H4 (cell line): ENCODE data around the gene P2RY1. TPM values are rescaled to one million over a fixed set of nuclear protein-coding genes. Genes with fewer than 3 reads are reported as not detected.

ENCODE experiments used
- DNase-seq: peaks from one replicate; pipeline ENCODE4 v3.0.0-alpha.2; 2015; ENCODE audit warnings: low spot score
- total RNA-seq: library from RNA; depleted of rRNA; stranded (reverse); fragments of >200 nt; shearing (Covaris generic); gene quantifications from 2 replicates; pipeline ENCODE4 v1.2.3, GENCODE V29; 2014; rRNA removed

The P2RY1 gene
- 0.90 and 1.9 TPM in 2 replicates for total RNA-seq

GRCh38 chr3:152834776-152835600 is at the start of gene P2RY1:
P2RY1 (plus strand) TSS chr3:152835131; CDS start chr3:152835783, 652 bp downstream.
- peak; percentile 74 for DNase-seq

DNA sequence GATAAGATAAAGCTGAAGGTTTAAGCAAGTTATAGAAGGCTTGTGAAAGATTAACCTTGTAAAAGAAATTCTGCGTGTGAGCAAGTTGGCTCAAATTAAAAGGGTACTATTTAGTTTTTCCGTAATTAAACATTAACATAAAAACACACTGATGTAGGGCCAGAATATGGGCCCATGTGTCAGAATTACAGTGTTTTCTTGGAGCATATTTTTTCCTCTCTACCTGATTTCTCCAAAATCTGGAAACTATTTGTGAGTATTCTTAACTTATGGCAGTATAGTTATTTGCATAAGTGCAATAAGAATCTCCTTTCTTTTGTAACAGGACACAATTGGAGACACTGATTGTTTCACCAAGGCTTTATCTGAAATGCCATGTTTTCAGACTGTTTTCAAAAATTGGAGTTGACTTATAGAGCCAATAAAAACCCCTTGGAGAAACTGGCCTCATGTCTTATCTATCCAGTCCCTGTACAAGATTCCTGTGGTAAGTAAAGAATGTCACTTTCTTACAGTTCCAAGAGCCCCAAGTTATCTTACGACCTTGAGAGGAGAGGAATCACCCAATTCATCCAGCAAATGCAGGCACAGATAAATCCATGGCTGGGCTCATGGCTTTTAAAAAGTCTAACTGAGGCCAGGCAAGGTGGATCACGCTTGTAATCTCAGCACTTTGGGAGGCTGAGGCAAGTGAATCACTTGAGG is 47.8 kb upstream of the P2RY1 start:
- no peak for DNase-seq

GRCh38 chr3:152790651-152791387 is 44.1 kb upstream of the P2RY1 start:
- no peak for DNase-seq

- no peak for DNase-seq
Measured at GRCh38 chr3:152793969-152794368, 41.0 kb upstream of the P2RY1 start.

DNA sequence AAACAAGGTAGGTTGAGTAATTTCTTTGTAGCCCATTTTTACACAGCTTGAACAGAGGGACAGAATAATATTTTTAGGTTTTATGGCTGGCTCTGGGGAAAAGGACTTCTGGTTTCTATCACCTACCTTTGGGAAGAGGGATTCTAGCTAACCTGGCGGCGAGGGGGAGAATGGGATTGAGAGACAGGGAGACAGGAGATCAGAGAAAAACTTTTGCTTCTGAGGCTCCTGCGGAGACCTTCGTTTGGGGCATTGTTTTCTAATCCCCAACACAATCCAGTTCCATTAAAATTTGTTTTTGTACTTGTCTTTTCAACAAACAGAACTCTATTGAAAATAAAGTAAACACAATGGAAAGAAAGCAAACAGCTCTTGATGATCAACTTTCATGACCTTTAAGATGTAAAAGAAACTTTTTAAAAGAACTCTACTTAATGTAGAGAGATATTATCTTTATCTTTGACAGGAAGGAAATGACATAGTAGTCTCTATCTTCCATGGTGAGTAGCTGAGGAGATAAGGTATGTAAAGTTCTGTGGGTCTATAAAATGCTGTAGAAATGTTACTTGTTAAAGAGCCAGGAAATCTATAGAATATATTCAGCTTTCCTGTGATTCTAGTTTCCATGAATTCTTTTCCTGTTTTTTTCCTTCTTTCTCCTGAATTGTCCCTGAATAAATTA is 37.0 kb upstream of the P2RY1 start:
- no peak for DNase-seq

DNA sequence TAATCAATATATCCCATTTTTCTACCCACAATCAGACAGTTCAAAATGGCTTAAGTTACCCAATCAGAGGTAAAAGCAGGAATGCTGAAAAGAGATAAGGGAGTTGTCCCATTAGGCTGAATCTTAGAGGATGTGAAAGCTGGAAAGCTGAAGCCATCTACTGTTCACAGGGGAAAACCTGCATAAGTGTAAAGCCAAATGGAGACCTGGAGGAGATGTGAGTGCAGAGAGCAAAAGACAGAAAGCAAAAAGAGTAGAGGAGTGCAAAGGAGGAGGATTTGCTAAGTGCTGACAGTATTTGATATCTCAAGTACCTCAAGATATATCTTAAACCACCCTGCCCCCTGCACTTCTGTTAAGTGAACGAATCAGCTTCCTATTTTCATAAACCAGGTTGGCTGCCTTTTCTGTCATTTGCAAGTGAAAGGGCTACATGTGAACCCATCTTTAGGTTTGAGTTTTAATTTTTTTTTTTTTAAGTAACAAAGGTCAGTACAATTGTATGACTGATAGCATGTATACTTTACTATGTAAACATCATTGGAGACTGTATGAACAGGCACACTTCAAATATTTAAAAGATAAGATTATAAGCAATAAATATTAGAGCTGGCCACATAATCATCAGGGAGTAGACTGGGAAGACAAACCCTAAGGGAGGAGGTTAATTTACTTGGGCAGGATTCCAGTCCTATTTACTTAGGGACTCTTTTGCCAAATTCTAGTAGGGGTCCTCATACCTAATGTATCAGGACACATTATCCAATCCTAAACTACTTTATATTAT is 22.8 kb upstream of the P2RY1 start:
- DNase-seq: no peak

GRCh38 chr3:152817400-152817799 is 17.5 kb upstream of the P2RY1 start:
- DNase-seq: no peak

DNA sequence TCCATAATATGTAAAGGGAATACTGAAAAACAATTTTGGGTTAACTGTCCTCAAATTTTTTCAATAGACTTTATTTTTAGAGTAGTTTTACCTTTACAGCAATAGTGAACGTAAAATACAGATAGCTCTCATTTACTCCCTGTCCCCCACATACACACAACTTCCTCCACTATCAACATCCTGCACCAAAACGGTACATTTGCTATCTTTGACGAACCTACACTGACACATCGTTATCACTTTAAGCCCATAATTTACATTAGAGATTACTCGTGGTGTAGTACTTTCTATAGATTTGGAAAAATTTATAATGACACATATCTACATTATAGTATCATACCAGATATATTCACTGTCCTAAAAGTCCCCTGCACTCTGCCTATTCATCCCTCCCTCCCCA is 16.9 kb upstream of the P2RY1 start:
- no peak for DNase-seq

DNA sequence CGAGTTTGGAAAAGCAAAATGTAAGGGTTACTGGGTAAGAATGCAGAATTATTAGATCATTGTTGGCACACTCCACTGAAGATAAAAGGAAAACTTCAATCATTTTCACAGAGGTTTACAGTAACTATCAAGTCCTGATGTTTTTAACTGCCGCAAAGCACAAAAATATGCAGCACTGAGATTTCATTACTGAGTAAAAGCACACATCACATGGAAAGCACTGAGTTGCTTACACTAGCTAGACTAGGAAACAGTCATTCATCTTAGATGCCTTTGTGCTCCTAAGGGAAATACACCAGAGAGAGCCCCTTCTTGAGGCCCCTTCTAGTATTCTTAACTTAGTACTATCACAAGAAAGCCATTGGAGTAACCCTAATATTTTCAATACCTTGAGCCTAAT is 11.8 kb upstream of the P2RY1 start:
- no peak for DNase-seq

GRCh38 chr3:152823781-152824180 is 11.2 kb upstream of the P2RY1 start:
- DNase-seq: no peak

- no peak for DNase-seq
Measured at GRCh38 chr3:152825566-152825965, 9.4 kb upstream of the P2RY1 start.

- no peak for DNase-seq
Measured at GRCh38 chr3:152826476-152826875, 8.5 kb upstream of the P2RY1 start.

DNA sequence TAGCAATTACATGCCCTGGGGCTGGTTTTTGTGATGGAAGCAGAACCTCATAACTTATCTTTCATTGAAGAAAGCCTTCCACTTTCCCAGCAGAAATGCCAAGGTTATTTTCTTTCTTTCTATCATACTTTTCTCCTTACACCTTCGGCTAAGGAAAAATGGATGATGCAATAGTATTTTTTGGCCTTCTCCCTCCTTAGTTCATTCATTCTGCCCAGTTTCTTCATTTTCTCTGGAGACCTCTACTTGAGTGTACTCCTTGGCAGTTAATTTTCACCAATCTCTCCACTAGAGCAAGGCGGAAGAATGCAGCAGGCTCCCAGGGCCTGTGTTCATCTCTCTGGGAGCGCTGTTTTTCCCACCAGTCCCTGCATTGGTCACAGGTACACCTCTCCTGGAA is 7.6 kb upstream of the P2RY1 start:
- no peak for DNase-seq

GRCh38 chr3:152828075-152828840 is 6.7 kb upstream of the P2RY1 start:
- DNase-seq: no peak

DNA sequence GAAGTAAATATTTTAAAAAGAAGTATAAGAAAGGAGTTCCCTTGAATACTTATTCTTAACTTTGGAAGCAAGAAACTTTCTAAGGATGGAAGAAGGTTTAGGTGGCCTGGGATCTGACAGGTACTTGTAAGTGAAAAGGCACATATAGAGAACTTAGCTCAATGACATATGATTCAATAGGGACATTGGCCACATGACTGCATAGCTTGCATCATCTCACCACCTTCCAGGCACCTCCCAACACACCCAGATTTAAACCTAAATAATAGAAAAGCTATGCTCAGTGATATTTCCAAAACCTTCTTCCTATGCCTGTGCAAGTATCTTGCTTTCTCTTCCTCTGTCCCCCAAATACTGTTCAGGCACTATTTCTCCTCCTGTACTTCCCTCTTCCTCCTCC is 4.7 kb upstream of the P2RY1 start:
- DNase-seq: no peak

GRCh38 chr3:152832046-152832445 is 2.9 kb upstream of the P2RY1 start:
- DNase-seq: no peak

DNA sequence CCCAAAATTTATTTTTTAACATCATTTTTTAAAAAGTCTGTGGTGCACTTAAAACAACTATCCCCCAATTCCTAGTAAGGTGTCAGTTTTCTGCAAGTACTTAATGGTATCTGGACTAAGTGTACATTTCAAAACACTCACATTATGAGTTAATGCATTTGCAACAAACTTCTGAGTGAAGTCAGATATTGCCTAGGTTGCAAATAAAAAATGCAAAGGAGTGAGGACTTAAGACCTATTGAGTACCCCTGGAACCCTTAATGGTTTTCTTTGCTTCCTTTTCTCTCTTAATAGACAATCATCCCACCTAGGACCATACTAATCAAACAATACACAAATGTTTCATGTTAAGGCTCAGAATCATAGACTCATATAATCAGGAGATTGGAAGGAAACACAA is 1.8 kb upstream of the P2RY1 start:
- DNase-seq: no peak

GRCh38 chr3:152834191-152834775 is 648 bp upstream of the P2RY1 start:
- DNase-seq: no peak

DNA sequence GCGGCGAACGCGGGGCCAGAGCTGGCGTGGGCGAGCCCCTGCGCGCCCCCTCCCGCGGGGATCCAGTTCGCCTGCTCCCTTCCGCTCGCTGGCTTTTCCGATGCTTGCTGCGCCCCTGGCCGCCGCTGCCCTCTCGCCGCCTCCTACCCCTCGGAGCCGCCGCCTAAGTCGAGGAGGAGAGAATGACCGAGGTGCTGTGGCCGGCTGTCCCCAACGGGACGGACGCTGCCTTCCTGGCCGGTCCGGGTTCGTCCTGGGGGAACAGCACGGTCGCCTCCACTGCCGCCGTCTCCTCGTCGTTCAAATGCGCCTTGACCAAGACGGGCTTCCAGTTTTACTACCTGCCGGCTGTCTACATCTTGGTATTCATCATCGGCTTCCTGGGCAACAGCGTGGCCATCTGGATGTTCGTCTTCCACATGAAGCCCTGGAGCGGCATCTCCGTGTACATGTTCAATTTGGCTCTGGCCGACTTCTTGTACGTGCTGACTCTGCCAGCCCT is 721 bp downstream of the P2RY1 start:
- no peak for DNase-seq

GRCh38 chr3:152836269-152836668 is 1.3 kb downstream of the P2RY1 start:
- DNase-seq: no peak
